Vagina (tissue), 2 donors: ENCODE results near the gene SNCG. TPM values are rescaled to one million over a fixed set of nuclear protein-coding genes. Genes with fewer than 3 reads are reported as not detected.
A peak's percentile ranks its signal among the peaks of the same experiment; 100 is the strongest.

Experiments used
- DNase-seq, 2 donors: peaks; one replicate each; pipeline ENCODE4 v3.0.0-alpha.2; 2017; ENCODE audit errors: extremely low spot score in 2 of 2
- H3K27ac ChIP-seq: fragments of 200-600 bp; sonication (generic); one replicate; pipeline ENCODE4 v1.5.1; 2019
- H3K27me3 ChIP-seq: fragments of 200-600 bp; sonication (generic); one replicate; pipeline ENCODE4 v1.5.1; 2019
- H3K36me3 ChIP-seq, 2 donors: fragments of 200-600 bp; sonication (generic); one replicate each; pipeline ENCODE4 v1.5.1; 2017 to 2019
- H3K4me1 ChIP-seq: fragments of 200-600 bp; sonication (generic); one replicate; pipeline ENCODE4 v1.5.1; 2019
- H3K4me3 ChIP-seq, 2 donors: fragments of 200-600 bp; sonication (generic); 1 replicate in 1 of 2; 2 replicates in 1 of 2; pipeline ENCODE4 v1.5.1; 2016 to 2019
- H3K9me3 ChIP-seq: fragments of 200-600 bp; sonication (generic); one replicate; pipeline ENCODE4 v1.5.1; 2019
- CTCF ChIP-seq, 3 experiments: fragments of 450-650 bp in 2 of 3; fragments of 200-600 bp in 1 of 3; sonication (generic) in 1 of 3; IDR thresholded peaks; one replicate each; pipeline ENCODE4 v1.5.1; 2017 to 2019; ENCODE audit warnings: antibody characterized with exemption in 3 of 3, mild to moderate bottlenecking in 2 of 3, moderate library complexity in 2 of 3
- POLR2A ChIP-seq, 2 donors: fragments of 450-650 bp; IDR thresholded peaks; one replicate each; pipeline ENCODE4 v1.6.1; 2017; ENCODE audit warnings: antibody characterized with exemption in 2 of 2, mild to moderate bottlenecking in 2 of 2, moderate library complexity in 2 of 2
- POLR2AphosphoS5 ChIP-seq, 2 donors: sonication (generic); formaldehyde crosslinking; IDR thresholded peaks; one replicate each; pipeline ENCODE4 v1.9.0; 2017; ENCODE audit warnings: antibody characterized with exemption in 2 of 2, mild to moderate bottlenecking in 2 of 2, low read depth in 1 of 2; ENCODE audit not compliant: insufficient read depth in 1 of 2
- intact Hi-C: fragments of 100-400 bp; cut with DNase I; formaldehyde crosslinking; loops from one replicate; pipeline ENCODE4 v1.15.1; 2023
- total RNA-seq: library from RNA; depleted of rRNA; stranded (reverse); fragments of >200 nt; gene quantifications from one replicate; pipeline ENCODE4 v1.2.3, GENCODE V29; 2016

Gene SNCG
- total RNA-seq, 1 donor from 2014 or later, result 36.6 TPM

- TF ChIP-seq POLR2AphosphoS5 (IDR thresholded peaks at IDR 0.05; ENCODE audit: insufficient read depth in 1 of 2, low read depth in 1 of 2) (no peak), CTCF (IDR thresholded peaks at IDR 0.05) (peak; percentile 75 to 82 (median 76)), POLR2A (IDR thresholded peaks at IDR 0.05) (no peak)
- intact Hi-C loops, result no loop called here
- peaks cover 69% of the 10 kb centered on the region for H3K4me1 ChIP-seq
Observed at GRCh38 chr10:86960003-86960862, 1.8 kb downstream of the SNCG start.

DNA sequence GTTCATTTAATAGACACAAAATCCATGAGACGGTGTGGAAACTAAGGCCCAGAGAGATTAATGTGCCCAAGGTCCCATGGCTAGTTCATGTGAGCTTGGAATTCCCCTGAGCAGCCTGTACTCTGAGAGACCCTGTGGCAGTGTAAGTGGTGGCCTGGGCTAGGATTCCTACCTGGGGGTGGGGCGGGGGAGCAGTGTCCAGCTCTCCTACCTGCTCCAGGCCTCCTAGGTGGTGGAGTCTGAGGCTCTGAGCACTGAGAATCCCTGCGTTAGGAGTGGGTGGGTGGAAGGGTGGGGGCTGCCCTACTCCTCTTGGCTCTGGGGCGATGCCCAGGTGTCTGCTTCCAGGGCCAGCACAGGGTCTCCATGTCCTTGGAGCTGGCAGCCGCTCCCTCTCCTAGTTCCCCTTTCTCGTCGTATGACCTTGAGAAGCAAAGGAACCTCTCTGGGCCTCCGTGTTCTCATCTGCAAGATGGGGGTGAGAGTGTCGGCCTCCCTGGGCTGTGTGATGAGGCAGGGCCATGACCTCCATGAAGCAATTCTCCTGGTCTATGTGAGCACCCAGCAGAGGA lies 2.5 kb downstream of the SNCG start:
- peaks cover 68% of the 10 kb centered on the region for H3K4me1 ChIP-seq
- H3K9me3 ChIP-seq, result no peaks in the 10 kb centered on the region
- no peaks in the 10 kb centered on the region for H3K27me3 ChIP-seq
- H3K27ac ChIP-seq, result peak overlapping the region; percentile 91
- H3K36me3 ChIP-seq, result no peaks in the 10 kb centered on the region
- intact Hi-C loops, result no loop called here
- H3K4me3 ChIP-seq, result no peak overlapping the region
- TF ChIP-seq POLR2A (IDR thresholded peaks at IDR 0.05) (no peak), POLR2AphosphoS5 (IDR thresholded peaks at IDR 0.05; ENCODE audit: insufficient read depth in 1 of 2, low read depth in 1 of 2) (no peak), CTCF (IDR thresholded peaks at IDR 0.05) (no peak)
- no peak for DNase-seq

More at GRCh38 chr10:86960003-86960862, 1.8 kb downstream of the SNCG start:
- Histone ChIP-seq H3K27me3 (no peaks in the 10 kb centered on the region), H3K27ac (peak overlapping the region; percentile 91), H3K9me3 (no peaks in the 10 kb centered on the region), H3K4me3 (peak overlapping the region; percentile 34 to 35), H3K36me3 (no peaks in the 10 kb centered on the region)
- no peak for DNase-seq

DNA sequence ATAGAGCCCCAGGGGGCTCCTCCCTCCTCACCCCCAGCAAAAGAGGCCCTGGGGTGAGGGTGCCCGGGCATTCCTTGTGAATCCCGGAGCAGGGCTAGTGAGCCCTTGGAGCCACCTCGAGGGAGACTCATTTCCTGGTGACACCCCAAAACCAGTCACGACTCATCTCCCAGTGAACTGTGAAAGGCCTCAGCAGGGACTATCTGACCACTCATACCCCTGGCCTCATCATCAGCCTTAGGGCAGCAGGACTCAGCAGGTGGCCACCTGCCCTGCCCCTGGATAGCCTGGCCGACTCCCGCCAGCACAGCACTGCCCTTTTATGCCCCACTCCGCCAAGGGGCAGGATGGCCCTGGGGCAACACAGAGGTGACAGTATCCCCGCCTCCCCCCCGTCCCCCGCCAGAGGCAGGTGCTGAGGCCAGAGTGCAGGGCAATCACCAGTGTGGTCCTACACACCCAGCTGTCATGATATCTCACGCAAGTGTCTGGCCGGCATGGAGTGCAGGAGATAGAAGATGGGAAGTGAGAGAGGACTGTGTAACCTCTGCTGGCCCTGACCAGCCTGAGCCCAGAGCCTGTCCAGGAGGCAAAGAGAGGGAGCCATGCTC lies 3.2 kb downstream of the SNCG start:
- H3K4me1 ChIP-seq, result peaks cover 68% of the 10 kb centered on the region
- H3K9me3 ChIP-seq, result no peaks in the 10 kb centered on the region
- TF ChIP-seq POLR2A (IDR thresholded peaks at IDR 0.05), result no peak
- TF ChIP-seq CTCF (IDR thresholded peaks at IDR 0.05), result no peak
- no peak for TF ChIP-seq POLR2AphosphoS5 (IDR thresholded peaks at IDR 0.05; ENCODE audit: insufficient read depth in 1 of 2, low read depth in 1 of 2)

GRCh38 chr10:86962136-86962980 lies 4.0 kb downstream of the SNCG start:
- peaks cover 69% of the 10 kb centered on the region for H3K4me1 ChIP-seq
- H3K27ac ChIP-seq, result no peak overlapping the region
- intact Hi-C loops, result no loop called here
- H3K9me3 ChIP-seq, result no peaks in the 10 kb centered on the region
- peak in 1 of 2 donors; percentile 75 for DNase-seq
- no peak overlapping the region for H3K4me3 ChIP-seq
- no peaks in the 10 kb centered on the region for H3K36me3 ChIP-seq
- H3K27me3 ChIP-seq, result no peaks in the 10 kb centered on the region
- no peak for TF ChIP-seq POLR2AphosphoS5 (IDR thresholded peaks at IDR 0.05; ENCODE audit: insufficient read depth in 1 of 2, low read depth in 1 of 2)
- TF ChIP-seq POLR2A (IDR thresholded peaks at IDR 0.05), result no peak
- no peak for TF ChIP-seq CTCF (IDR thresholded peaks at IDR 0.05)

More for the DNA sequence above, 3.2 kb downstream of the SNCG start:
- Histone ChIP-seq H3K36me3 (no peaks in the 10 kb centered on the region), H3K4me3 (no peak overlapping the region), H3K27ac (no peak overlapping the region), H3K27me3 (no peaks in the 10 kb centered on the region)
- DNase-seq, result no peak
- intact Hi-C loops, result no loop called here
